ENCODE measurements around the gene LIME1. TPM values are rescaled to one million over a fixed set of nuclear protein-coding genes. Genes with fewer than 3 reads are reported as not detected.

LIME1 gene
- total RNA-seq, 2 experiments from 2014 or later: 181 to 186 TPM

DNA sequence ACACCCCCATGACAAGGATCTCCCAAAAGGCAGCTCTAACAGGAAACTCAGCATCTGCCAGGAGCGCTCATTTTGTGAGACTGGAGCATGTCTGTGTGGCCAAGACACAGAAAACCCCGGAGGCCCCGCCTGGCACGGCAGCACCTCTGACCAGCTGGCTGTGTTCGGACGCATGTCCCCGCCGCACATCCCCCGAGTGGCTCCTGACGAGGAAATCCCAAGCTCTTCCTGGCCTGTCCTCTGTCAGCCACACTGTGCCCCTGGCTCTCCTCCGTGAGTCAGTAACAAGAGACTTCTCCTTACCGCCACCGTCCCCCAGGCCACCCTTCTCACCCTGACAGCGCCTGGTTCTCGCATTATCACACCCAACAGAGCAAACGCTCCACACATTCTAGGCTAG, 17.5 kb downstream of the LIME1 start:
- Mint-ChIP-seq H3K36me3 (ENCODE audit: low read depth) (no peaks in the 10 kb centered on the region), H3K9me3 (no peaks in the 10 kb centered on the region), H3K4me3 (no peak overlapping the region), H3K4me1 (peaks cover 41% of the 10 kb centered on the region), H3K27me3 (peaks cover 8% of the 10 kb centered on the region), H3K27ac (no peak overlapping the region)
- POLR2A ChIA-PET: no interaction called here
- CTCF ChIA-PET: no interaction called here
- DNase-seq: no peak

DNA sequence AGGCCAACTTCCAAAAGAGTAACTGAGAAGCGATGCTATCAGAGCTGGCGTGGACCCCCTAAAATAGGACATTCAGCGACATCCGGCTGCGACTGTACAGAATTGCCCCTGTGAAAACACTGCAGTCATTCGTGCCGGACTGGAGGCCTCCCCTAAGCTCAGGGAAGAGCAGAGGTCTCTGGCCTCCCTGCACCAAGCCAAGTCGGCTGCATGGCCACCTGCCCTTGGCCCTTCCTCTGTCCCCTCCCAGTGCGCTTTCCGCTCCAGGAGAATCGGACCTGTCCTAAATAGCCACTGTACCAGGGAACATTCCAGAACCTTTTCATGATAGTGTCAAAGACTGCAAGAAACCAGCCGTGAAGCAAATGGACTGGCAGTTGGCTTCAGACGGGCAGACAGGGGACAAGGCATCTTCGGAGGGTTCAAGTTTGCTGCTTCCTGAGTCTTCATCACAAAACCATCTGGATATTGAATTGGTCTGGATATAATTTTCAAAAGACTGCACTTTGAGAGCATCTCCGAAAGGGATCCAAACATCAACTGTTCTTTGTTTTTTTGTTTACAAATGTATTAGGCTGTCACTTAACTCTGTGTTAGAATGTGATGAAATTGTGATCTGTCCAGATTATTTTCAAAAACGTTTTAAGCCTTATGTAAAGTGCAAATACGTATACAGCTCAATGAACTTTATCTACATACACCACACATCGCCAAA, 19.6 kb downstream of the LIME1 start:
- H3K27ac Mint-ChIP-seq: no peak overlapping the region
- CTCF ChIA-PET: interaction anchor here (1.6 kb wide), 1 partner anchor 30 kb away, joined by 5 read pairs; no protein-coding TSS in a partner anchor
- H3K27me3 Mint-ChIP-seq: peaks cover 16% of the 10 kb centered on the region

DNA sequence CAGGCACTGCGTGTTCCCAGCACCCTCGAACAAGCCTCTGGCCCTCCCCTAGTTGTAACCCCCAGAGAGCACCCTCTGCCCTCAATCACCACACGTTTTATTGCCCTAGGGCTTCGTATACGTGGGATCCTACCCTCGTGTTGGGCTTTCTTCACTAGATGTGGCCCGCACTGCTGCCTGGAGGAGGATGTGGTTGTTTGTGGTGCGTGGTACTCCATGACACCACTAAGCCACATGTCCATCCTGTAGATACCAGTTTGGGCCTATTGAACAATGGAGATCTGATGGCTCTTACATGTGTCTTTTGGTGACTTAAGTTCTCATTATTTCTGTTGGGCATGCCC, 20.2 kb downstream of the LIME1 start:
- no peaks in the 10 kb centered on the region for H3K36me3 Mint-ChIP-seq (ENCODE audit: low read depth)
- H3K4me1 Mint-ChIP-seq: peaks cover 27% of the 10 kb centered on the region
- H3K27me3 Mint-ChIP-seq: peaks cover 17% of the 10 kb centered on the region
- H3K27ac Mint-ChIP-seq: no peak overlapping the region
- H3K9me3 Mint-ChIP-seq: no peaks in the 10 kb centered on the region
- DNase-seq: peak; percentile 79
- H3K4me3 Mint-ChIP-seq: no peak overlapping the region
- ChIA-PET CTCF (no interaction called here), POLR2A (no interaction called here)

More for the DNA sequence above, 19.6 kb downstream of the LIME1 start:
- Mint-ChIP-seq H3K9me3 (no peaks in the 10 kb centered on the region), H3K4me3 (no peak overlapping the region), H3K36me3 (ENCODE audit: low read depth) (no peaks in the 10 kb centered on the region), H3K4me1 (peaks cover 30% of the 10 kb centered on the region)
- POLR2A ChIA-PET: interaction anchor here (0.6 kb wide), 1 partner anchor 140 kb away, joined by 3 read pairs; no protein-coding TSS in a partner anchor
- DNase-seq: no peak

DNA sequence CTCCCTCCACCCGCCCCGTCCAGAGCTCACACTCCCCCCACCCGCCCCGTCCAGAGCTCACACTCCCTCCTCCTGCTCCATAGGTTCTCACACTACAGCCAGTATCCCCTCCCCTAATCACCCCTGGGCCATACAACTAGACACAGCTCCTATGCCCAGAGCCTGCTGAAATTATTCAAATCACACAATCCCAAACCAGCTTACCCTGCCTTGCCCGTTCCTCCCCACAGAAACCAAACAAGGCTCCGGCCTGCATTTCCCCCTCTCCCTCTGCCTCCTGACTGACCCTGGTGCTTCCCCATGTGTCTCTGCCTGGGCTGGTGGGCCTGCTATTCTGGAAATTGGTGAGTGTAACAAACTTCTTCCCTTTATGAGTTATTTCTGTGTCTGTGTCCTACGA, 21.7 kb downstream of the LIME1 start:
- no peak overlapping the region for H3K4me3 Mint-ChIP-seq
- no peaks in the 10 kb centered on the region for H3K36me3 Mint-ChIP-seq (ENCODE audit: low read depth)
- H3K27me3 Mint-ChIP-seq: peaks cover 25% of the 10 kb centered on the region
- ChIA-PET CTCF (no interaction called here), POLR2A (no interaction called here)
- H3K4me1 Mint-ChIP-seq: peaks cover 23% of the 10 kb centered on the region
- H3K27ac Mint-ChIP-seq: no peak overlapping the region
- DNase-seq: no peak
- H3K9me3 Mint-ChIP-seq: no peaks in the 10 kb centered on the region

DNA sequence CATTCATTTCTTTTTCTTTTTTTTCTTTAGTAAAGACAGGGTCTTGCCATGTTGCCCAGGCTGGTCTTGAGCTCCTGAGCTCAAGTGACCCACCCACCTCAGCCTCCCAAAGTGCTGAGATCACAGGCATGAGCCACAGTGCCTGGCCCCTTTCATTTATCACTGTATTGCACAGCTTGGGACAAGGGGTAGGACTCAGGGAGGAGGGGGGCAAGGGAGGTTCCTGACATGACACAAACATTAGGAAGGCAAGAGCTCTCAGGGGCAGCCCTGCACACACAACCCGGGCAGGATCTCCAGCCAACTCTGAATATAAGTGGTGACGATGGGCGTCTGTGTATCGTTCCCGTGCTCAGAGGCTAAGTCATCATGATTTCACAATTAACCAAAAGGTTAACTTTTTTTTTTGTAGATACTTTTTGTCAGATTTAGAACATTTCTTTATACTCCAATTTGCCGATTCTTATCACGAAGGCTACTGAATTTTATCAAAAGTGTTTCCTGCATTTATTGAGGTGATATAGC, 23.0 kb downstream of the LIME1 start:
- Mint-ChIP-seq H3K9me3 (no peaks in the 10 kb centered on the region), H3K27me3 (peaks cover 25% of the 10 kb centered on the region), H3K36me3 (ENCODE audit: low read depth) (no peaks in the 10 kb centered on the region), H3K4me3 (no peak overlapping the region), H3K27ac (no peak overlapping the region), H3K4me1 (peaks cover 23% of the 10 kb centered on the region)
- no peak for DNase-seq
- ChIA-PET CTCF (no interaction called here), POLR2A (interaction anchor here (1.2 to 1.4 kb wide), 2 partner anchors 9 to 238 kb away, joined by 3 read pairs; no protein-coding TSS in a partner anchor)

DNA sequence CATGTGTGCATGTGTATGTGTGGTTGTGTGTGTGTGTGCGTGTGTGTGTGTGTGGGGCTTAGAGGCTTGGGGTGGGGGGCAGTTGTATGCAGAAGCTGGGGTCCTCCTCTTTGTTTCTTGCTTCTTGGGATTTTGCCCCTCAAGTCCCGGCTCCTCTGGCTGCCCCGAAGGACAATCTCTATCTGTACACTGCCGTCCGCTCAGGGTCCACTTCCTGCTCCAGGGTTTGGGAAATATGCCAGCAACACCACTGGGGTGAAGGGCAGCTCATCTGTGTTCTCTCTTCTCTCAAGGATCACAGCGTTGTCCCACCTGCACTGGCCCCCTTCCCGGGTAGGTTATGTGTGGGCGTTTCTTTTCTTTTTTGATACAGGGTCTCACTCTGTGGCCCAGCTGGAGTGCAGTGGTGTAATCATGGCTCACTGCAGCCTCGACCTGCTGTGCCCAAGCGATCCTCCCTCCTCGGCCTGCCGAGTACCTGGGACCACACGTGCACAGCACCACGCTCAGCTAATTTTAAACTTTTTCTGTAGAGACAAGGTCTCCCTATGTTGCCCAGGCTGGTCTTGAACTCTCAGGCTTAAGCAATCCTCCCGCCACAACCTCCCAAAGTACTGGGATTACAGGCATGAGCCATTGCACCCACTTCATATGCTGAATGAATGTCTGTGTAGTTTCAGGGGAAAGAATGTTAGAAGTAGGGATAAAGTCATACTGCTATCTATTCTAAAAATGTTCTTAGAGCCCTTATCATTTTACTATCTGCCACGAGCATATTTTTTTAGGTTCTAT, 28.8 kb downstream of the LIME1 start:
- no peak for DNase-seq
- Mint-ChIP-seq H3K36me3 (ENCODE audit: low read depth) (no peaks in the 10 kb centered on the region), H3K27ac (no peak overlapping the region), H3K4me1 (no peaks in the 10 kb centered on the region), H3K4me3 (no peak overlapping the region), H3K27me3 (peaks cover 9% of the 10 kb centered on the region), H3K9me3 (no peaks in the 10 kb centered on the region)
- CTCF ChIA-PET: interaction anchor here (1.1 kb wide), 1 partner anchor 19 kb away, joined by 3 read pairs; no protein-coding TSS in a partner anchor
- POLR2A ChIA-PET: no interaction called here

DNA sequence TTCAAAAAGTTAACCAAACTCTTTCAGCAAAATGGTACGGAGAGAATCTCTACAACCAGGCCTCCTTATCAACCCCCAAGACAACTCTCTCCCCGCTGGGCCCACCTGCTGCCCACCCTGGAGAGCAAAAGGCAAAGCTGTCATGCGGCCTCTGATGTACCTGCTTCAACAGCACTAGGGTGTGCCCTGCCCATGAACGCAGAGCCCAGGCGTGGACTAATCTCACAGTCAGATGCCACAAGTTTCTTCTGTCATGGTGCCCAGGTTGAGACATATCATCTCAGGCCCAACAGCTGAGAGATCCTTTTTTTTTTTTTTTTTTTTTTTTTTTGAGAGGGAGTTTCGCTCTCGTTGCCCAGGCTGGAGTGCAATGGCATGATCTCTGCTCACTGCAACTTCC, 29.4 kb downstream of the LIME1 start:
- Mint-ChIP-seq H3K36me3 (ENCODE audit: low read depth) (no peaks in the 10 kb centered on the region), H3K4me3 (no peak overlapping the region), H3K27me3 (peaks cover 9% of the 10 kb centered on the region), H3K9me3 (no peaks in the 10 kb centered on the region), H3K4me1 (no peaks in the 10 kb centered on the region), H3K27ac (no peak overlapping the region)
- ChIA-PET POLR2A (no interaction called here), CTCF (no interaction called here)
- no peak for DNase-seq

DNA sequence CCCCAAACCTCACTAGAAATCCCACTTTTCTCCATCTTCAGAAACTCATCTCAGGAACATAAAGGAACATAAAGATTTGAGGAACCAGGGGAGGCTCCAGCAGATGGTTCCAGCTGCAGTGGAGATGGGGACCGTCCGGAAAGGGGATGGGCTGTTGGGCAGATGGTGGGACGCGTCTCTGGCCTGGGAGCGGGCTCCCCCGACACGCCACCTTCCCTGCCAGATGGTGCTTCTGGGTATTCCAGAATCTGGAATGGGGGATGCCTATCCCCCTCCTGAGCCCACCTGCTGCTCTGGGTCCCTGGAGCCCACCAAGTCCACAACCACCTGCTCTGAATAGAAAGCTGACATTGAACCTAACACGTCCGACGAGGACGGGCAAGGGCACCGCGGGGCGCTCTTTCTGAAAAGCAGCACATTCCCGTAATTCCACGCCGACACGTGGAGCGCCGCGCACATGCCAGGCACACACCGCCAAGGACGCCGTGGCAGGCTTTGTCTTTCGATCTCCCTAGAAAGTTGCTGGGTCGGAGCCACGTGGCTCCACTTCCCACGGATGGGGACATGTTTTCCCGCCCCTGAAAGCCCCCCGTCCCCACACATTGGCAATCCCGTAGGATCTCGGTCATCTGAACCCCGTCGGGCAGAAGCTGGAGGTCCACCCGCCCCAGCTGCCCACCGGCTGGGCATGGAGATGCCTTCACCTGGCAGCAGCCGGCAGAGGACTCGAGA, 30.4 kb downstream of the LIME1 start:
- Mint-ChIP-seq H3K4me1 (no peaks in the 10 kb centered on the region), H3K4me3 (no peak overlapping the region), H3K36me3 (ENCODE audit: low read depth) (no peaks in the 10 kb centered on the region), H3K27me3 (peaks cover 6% of the 10 kb centered on the region), H3K9me3 (no peaks in the 10 kb centered on the region), H3K27ac (no peak overlapping the region)
- POLR2A ChIA-PET: no interaction called here
- DNase-seq: no peak
- CTCF ChIA-PET: no interaction called here

DNA sequence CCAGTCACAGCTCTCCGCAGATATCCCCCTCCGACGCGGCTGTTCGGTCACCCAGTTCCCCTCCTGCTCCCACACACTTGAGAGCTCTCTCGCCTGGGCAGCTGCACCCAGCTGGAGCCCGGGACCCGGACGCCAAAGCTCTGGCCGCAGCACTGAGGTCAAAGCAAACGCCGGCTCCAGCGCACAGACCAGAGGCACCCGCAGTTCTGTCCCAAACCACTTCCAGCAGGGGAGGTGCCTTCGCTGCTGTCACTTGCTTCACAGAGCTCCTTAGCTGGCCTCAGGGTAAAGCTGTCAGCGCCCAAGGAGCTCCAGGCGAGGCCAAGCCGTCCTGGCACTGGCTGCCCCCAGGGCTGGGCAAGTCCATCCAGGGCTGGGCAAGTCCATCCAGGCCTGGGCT, 31.0 kb downstream of the LIME1 start:
- POLR2A ChIA-PET: no interaction called here
- CTCF ChIA-PET: no interaction called here
- H3K36me3 Mint-ChIP-seq (ENCODE audit: low read depth): no peaks in the 10 kb centered on the region

DNA sequence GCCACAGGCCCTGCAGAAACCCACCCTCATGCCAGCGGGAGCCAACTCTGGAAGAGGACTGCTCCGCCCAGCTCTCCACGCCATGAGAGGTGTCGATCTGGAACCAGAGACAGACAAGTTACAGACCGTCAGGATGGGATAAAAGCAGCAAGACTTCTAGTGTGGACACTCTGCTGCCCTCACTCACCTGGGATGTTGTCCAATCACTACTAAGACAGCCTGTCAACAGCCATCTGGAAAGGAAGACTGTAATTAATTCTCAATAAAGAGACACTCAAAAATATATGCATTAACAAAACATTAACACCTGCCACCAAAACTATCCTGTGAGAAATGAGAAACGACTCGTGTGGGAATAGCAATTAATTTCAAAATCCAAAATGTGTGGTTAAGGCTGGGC, 31.4 kb downstream of the LIME1 start:
- no peaks in the 10 kb centered on the region for H3K27me3 Mint-ChIP-seq
- H3K36me3 Mint-ChIP-seq (ENCODE audit: low read depth): no peaks in the 10 kb centered on the region
- H3K27ac Mint-ChIP-seq: no peak overlapping the region
- DNase-seq: no peak
- no peak overlapping the region for H3K4me3 Mint-ChIP-seq
- ChIA-PET POLR2A (no interaction called here), CTCF (no interaction called here)
- H3K4me1 Mint-ChIP-seq: no peaks in the 10 kb centered on the region
- no peaks in the 10 kb centered on the region for H3K9me3 Mint-ChIP-seq

More for the DNA sequence above, 31.0 kb downstream of the LIME1 start:
- DNase-seq: no peak
- peaks cover 3% of the 10 kb centered on the region for H3K27me3 Mint-ChIP-seq
- H3K4me3 Mint-ChIP-seq: no peak overlapping the region
- no peak overlapping the region for H3K27ac Mint-ChIP-seq
- H3K9me3 Mint-ChIP-seq: no peaks in the 10 kb centered on the region
- H3K4me1 Mint-ChIP-seq: no peaks in the 10 kb centered on the region

DNA sequence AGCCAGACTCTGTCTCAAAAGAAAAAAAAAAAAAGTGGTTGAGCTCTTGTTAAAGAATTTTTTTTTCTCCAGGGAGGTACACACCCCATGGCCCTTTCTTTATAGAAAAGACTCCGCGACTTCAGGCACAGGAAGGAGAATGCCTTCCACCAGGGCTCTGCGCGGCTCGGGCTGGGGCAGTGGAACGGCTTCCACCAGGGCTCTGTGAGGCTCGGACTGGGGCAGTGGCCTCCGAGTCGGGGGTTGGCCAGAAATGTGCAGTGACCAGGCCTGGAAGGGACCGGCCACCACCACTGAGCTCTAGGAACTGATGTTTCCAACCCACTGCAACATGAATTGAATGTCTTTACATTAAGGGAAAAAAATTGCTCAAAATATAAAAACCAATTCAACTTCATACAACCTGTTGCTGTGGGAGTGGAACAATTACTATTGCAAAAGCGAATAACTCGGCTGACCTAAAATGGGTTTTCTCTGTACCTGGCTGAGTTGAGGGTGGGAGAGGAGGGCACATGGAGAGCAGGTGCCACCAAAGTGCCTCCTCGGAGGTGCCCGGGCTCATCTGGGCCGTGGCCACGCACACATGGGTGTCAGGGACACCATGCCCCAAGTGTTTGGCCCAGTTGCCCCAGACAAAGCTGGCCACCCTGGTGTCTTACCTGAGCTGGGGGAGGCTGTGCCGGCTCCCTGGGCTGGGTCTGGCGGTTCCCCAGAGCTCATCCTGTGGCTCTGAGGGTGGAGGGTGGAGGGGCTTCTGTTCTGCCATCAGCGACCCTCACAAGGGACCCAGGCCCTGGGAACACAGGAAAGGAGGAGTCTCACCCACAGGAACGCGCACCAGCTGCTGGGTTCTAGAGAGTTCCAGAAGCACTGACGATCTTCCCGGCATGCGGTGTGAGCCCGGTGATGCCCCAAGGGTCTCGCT, 32.4 kb downstream of the LIME1 start:
- no peak overlapping the region for H3K4me3 Mint-ChIP-seq
- H3K36me3 Mint-ChIP-seq (ENCODE audit: low read depth): no peaks in the 10 kb centered on the region
- ChIA-PET CTCF (no interaction called here), POLR2A (no interaction called here)
- DNase-seq: no peak
- no peaks in the 10 kb centered on the region for H3K27me3 Mint-ChIP-seq
- no peaks in the 10 kb centered on the region for H3K9me3 Mint-ChIP-seq
- H3K4me1 Mint-ChIP-seq: no peaks in the 10 kb centered on the region
- H3K27ac Mint-ChIP-seq: no peak overlapping the region

DNA sequence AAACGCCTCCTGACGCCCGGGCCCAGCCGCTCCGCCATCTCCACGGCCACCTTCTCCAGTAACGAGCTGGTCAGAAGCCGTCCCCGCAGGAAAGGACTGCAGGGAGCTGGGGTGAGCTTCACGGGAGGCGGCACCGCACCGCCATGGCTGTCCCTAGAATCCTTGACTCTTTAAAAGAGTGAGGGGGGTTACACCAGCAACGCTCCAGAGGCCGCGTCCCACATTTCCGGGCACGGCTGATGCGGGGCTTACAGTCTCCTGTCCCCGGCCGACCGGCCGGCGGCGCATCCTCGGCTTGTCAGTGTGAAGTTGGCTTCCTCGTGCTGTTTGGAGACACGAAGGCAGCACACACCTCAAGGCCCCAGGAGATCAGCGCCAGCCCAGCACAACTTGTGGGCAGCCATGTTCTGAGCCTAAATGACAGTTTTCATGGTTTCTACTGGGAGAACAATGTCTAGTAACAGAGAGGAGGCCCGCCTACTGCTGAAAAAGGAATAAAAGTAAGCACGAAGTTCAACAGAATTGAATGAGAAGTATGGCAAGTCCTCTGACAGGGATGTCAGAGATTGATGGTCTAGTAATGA, 33.5 kb downstream of the LIME1 start:
- Mint-ChIP-seq H3K27ac (no peak overlapping the region), H3K36me3 (ENCODE audit: low read depth) (no peaks in the 10 kb centered on the region), H3K4me3 (no peak overlapping the region), H3K9me3 (no peaks in the 10 kb centered on the region), H3K27me3 (peaks cover 2% of the 10 kb centered on the region), H3K4me1 (no peaks in the 10 kb centered on the region)
- ChIA-PET POLR2A (no interaction called here), CTCF (no interaction called here)
- DNase-seq: no peak
